NCI-H69 (cell line): ENCODE data around the gene MSANTD1.
"Not testable (repeated sequence)": the region's sequence is repeated elsewhere in the genome, so short reads cannot be mapped to it uniquely, and the experiment has no call there.

Source experiments
- DNase-seq: peaks from one replicate; lab custom pipeline; 2025; lab: John Stamatoyannopoulos, UW

Gene MSANTD1

GRCh38 chr4:3290889-3291321 is 41.9 kb downstream of the MSANTD1 start:
- no peak for DNase-seq

DNA sequence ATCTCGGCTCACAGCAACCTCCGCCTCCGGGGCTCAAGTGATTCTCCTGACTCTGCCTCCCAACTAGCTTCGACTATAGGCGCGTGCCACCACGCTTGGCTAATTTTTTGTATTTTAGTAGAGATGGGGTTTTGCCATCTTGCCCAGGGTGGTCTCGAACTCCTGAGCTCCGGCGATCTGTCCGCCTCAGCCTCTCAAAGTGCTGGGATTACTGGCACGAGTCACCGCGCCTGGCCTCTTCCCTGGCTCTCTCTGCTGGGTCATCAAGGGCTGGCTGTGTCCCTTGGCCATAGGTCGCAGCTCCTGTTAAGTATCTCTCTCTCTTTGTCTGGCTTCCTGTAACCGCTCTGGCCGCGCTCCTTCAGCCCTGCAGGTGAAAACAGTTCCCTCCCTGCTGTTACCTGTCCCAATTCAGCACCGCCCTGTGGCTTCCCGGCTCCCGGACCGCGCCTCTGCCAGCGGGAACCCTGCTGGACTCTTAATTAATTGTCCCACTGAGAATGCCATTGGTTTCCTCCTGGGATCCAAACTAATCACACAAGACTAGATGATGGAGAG is 42.5 kb downstream of the MSANTD1 start:
- DNase-seq = no peak

- peak; percentile 59 for DNase-seq
Measured at GRCh38 chr4:3291969-3292570, 43.1 kb downstream of the MSANTD1 start.

DNA sequence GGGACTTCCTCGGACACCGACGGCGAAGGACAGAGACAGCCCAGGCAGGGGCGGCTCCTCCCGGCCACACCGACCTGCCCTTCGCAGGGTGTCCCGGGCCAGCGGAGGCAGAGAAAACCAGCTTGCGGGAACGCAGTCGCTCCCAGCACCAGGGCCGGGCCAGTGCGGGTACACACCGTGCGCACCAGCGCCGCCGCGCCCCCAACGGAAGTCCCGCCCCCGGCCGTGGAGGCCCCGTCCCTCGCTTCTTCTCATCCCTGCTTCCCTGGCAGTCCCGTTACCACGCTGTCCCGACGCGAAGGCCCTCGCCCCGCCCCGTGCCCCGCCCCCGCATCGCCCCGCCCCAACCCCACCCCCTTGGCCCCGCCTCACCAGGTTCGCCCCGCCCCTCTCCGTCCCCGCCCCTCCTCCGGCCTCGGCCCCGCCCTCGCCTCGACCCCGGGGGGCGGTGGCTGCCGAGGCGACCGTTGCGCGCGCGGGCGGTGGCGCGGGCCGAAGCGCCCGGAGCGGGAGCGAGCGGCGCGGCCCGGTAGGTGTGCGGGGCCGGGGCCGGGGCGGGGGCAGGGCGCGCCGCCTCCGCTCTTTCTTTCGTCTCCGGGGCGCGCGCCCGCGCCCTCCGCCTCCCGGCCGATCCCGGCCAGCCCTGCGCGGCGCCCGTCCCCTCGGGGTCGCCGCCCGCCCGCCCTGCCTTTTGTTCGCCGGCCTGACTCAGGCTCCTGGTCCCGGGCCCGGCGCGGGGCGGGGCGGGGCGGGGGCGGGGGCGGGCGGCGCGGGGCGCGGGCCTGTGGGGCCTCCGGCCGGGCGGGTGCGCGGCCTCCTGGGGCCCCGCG is 43.8 kb downstream of the MSANTD1 start, which contains the start of gene RGS12:
TSS of gene RGS12 (plus strand) at position 451 of the 830 bp plus-strand sequence. CDS start 23,150 bp downstream, outside the sequence.
- peak; percentile 90 for DNase-seq

GRCh38 chr4:3293401-3294391 is 44.7 kb downstream of the MSANTD1 start:
- DNase-seq = no peak

- DNase-seq = no peak
Measured at GRCh38 chr4:3294401-3295241, 45.7 kb downstream of the MSANTD1 start.

- DNase-seq = no peak
Measured at GRCh38 chr4:3295837-3296624, 47.1 kb downstream of the MSANTD1 start.

- no peak for DNase-seq
Measured at GRCh38 chr4:3296651-3297050, 47.7 kb downstream of the MSANTD1 start.

- DNase-seq = no peak
Measured at GRCh38 chr4:3297066-3297859, 48.3 kb downstream of the MSANTD1 start.

GRCh38 chr4:3299122-3299975 is 50.4 kb downstream of the MSANTD1 start:
- DNase-seq = no peak

- peak; percentile 29 for DNase-seq
Measured at GRCh38 chr4:3299976-3300671, 51.2 kb downstream of the MSANTD1 start.

- DNase-seq = not testable (repeated sequence)
Measured at GRCh38 chr4:3300882-3301281, 51.9 kb downstream of the MSANTD1 start.

DNA sequence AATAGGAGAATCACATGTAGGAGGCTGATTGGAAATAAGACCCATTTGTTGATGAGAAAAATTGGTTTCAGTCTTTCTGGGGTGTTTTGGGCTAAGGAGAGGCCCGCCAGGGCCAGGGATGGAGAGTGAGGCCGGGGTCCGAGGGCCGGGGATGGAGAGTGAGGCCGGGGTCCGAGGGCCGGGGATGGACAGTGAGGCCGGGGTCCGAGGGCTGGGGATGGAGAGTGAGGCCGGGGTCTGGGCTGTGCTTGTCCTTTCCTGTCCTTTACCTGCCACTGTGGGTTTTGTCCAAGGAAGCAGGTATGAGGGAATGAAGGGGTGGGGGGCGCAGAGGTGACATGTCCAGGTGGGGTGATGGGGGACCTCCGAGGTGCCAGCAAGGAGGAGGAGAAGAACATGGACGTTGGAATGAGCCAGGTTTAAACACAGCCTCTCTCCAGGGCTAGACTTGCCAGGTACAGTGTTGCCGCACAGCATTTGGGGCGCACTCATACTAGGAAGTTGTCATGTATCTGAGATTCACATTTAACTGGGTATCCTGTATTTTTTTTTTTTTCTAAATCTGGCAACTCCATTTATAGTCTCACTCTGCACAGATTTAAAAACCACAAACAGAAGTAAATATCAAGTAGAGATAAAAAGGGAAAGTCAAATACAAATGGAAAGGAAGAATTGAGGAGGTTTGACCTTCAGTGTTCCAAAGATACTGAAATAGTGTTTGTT is 52.7 kb downstream of the MSANTD1 start:
- DNase-seq = no peak

DNA sequence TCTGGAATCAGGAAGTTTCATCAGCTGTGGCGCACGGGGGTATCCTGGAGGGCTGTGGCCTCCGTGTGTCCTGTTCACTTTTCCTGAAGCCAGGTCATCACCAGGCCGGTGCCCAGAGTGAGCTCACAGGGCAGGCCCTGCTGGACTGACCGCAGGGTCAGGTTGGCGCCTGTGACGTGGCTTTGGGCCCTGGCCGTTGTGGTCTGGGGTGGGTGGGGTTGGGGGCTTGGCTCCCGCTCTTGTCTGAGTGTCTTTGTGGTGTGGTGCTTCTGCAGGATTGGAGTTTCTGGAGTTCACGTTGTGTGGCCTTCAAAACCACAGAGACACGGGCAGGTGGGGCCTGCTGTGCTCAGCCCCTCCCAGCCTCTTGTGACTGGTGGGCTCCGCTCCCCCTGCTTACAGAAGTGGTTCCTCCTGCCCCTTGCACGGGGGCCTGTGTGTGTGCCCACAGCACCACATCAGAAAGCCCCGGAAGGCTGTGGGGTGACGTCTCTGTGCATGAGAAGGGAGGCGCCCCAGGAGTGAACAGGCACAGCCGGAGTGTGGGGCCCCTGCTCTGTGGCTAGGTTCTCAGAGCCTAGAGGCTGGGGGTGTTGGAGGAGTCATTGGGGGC is 53.3 kb downstream of the MSANTD1 start:
- no peak for DNase-seq

GRCh38 chr4:3302786-3303564 is 54.0 kb downstream of the MSANTD1 start:
- DNase-seq = no peak

- no peak for DNase-seq
Measured at GRCh38 chr4:3303565-3303824, 54.5 kb downstream of the MSANTD1 start.
